PFSK-1 (cell line): ENCODE data around the gene PRKAB2.

Experiments used
- FOXP2 ChIP-seq: optimal IDR thresholded peaks from 2 replicates; pipeline ENCODE3; 2011; ENCODE audit warnings: borderline replicate concordance, control low read depth, inconsistent platforms; ENCODE audit not compliant: insufficient read depth; ENCODE audit errors: extremely low read length, extremely low read depth
- POLR2AphosphoS5 ChIP-seq: IDR thresholded peaks from 2 replicates; pipeline ENCODE4 v1.6.1; 2012; ENCODE audit warnings: low read depth, mild to moderate bottlenecking, control low read depth, low read length, moderate library complexity
- SIN3A ChIP-seq: IDR thresholded peaks from 2 replicates; pipeline ENCODE4 v1.6.1; 2012; ENCODE audit warnings: mild to moderate bottlenecking, low read length, moderate library complexity, borderline replicate concordance; ENCODE audit not compliant: insufficient read depth

DNA sequence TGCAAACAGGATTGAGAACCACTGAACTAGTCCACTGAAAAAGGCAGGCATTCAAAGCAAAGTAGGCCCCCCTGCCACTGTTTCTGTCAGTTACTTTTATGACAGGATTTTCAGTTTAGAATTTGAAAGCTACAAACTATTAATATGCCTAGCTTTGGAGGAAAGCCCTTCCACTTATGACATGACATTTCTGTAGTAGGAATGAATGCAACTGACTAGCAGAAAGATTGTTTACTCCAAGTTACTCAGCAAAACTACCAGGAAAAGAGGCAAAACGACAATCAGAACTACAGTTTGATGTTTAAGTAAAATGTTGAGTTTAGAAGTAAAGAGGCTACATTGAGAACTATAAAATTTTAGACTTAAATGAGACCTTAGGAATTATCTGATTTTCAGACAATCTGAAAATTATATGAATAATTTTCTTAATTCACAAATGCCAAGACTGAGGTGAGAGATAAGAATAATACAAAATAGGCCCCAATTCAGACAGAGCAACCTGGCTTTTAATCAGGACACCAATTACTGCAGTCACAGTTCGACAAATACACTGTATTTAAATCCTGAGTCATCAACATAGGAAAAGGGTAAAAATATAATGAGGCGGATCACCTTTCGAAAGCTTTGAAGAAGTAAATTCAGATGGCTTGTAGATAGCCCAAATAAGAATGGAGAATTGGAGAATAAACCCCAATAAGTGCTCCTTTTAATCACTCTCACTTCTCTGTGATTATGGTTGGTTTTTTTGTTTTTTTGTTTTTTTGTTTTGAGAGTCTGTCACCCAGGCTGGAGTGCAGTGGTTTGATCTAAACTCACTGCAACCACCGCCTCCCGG lies 2.2 kb downstream of the PRKAB2 start:
- TF ChIP-seq POLR2AphosphoS5 (no peak), SIN3A (no peak), FOXP2 (no peak)
